ENCODE measurements around the gene PTPRT. TPM values are rescaled to one million over a fixed set of nuclear protein-coding genes. Genes with fewer than 3 reads are reported as not detected.

Gene PTPRT
- total RNA-seq (under 1 TPM in 9 of 10 donors, not detected in 1; 0.10 to 0.53 (median 0.26) TPM), polyA plus RNA-seq (under 1 TPM; 0.04 to 0.07 TPM)
- long read RNA-seq, donor 1 = 0 reads
- long read RNA-seq, donor 2 = 0 reads
- long read RNA-seq, donor 3 = 0 reads

DNA sequence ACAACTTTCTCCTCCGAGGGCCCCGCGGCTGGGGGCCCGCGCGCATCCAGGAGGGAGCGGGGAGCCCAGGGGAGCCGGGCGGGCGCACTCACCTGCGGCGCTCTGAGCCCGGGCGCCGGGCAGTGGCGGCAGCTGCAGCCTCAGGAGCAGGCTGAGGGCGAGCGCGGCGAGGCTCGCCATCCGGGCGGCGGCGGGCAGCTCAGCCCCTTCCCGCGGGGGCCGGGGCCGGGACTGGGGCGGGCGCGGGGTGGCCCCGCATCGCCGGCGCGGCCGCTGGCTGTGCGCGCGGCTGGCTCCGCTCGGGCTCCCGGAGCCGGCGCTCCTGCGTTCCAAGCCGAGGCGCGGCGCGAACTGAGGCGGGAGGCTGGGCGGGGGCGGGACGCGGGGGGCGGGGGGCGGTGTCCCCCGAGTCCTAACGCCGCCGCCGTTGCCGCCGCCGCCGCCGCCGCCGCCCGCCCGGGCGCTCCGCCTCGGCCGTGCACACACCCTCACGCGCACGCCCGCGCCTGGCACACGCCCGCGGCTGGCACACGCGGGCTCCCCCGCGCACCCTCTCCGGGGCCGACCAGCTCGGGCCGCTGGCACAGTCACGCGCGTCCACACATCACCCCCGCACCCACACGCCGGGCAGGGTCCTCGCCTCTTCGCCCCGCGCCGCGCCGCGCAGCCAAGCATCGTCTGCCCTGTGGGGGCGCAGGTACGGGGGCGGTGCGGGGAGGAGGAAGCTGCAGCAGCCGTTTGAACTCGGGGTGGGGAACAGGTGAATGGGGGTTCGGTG lies at the start of gene PTPRT:
TSS of gene PTPRT (minus strand) at position 353 of the 778 bp plus-strand sequence. CDS start at position 180, 173 bp downstream.
- 1% methylated on average over 45 to 115 of the region's 115 CpGs for WGBS, 2 donors
- H3K27me3 ChIP-seq = peaks cover 0 to 85% (median 69%) of the 10 kb centered on the region in 7 donors
- peak within 1 kb of the TSS in 9 of 10 donors; percentile 14 to 46 (median 31) for H3K4me3 ChIP-seq
- H3K9me3 ChIP-seq = no peaks in the 10 kb centered on the region
- DNase-seq (no peak), ATAC-seq (no peak)
- peaks cover 0 to 17% (median 8%) of the 10 kb centered on the region in 9 donors for H3K4me1 ChIP-seq
- H3K27ac ChIP-seq = no peak within 1 kb of the TSS
- TF ChIP-seq, protein P1, sequence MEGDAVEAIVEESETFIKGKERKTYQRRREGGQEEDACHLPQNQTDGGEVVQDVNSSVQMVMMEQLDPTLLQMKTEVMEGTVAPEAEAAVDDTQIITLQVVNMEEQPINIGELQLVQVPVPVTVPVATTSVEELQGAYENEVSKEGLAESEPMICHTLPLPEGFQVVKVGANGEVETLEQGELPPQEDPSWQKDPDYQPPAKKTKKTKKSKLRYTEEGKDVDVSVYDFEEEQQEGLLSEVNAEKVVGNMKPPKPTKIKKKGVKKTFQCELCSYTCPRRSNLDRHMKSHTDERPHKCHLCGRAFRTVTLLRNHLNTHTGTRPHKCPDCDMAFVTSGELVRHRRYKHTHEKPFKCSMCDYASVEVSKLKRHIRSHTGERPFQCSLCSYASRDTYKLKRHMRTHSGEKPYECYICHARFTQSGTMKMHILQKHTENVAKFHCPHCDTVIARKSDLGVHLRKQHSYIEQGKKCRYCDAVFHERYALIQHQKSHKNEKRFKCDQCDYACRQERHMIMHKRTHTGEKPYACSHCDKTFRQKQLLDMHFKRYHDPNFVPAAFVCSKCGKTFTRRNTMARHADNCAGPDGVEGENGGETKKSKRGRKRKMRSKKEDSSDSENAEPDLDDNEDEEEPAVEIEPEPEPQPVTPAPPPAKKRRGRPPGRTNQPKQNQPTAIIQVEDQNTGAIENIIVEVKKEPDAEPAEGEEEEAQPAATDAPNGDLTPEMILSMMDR (IDR thresholded peaks at IDR 0.05) = no peak
- intact Hi-C loops (cut with DNase I) = loop anchor here in 9 of 10 donors (5.0 to 10.0 kb wide), 9 partner anchors 985 to 1455 kb away; no protein-coding TSS in a partner anchor
- H3K36me3 ChIP-seq = no peaks in the 10 kb centered on the region

DNA sequence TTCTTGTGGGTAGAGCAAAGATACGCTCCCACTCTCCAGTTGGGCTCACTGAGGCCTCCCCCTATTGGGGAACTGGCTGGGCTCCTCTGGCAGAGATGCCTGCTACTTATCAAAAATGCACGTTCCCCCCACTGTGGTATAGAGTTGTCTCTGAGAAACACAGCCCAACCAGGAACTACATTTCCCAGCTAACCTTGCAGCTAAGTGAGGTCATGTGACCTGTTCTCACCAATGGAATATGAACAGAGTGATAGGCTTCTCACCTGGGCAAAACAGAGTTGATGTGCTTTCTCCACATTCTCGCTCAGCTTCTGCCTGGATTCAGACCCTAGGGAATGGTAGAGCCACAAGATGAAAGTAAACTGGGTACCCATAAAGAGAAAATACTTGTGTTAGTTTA lies 49.1 kb upstream of the PTPRT start:
- DNase-seq (no peak), ATAC-seq (no peak)
- no peaks in the 10 kb centered on the region for H3K4me1 ChIP-seq
- no peak overlapping the region for H3K4me3 ChIP-seq
- intact Hi-C loops (cut with DNase I) = no loop called here
- H3K36me3 ChIP-seq = no peaks in the 10 kb centered on the region
- peaks cover 0 to 8% (median 0%) of the 10 kb centered on the region in 11 donors for H3K9me3 ChIP-seq
- no peak overlapping the region for H3K27ac ChIP-seq
- WGBS, 2 donors = 45 to 50% methylated on average over 3 of the region's 3 CpGs
- H3K27me3 ChIP-seq = peaks cover 0 to 58% (median 9%) of the 10 kb centered on the region in 7 donors
- TF ChIP-seq, protein P1 (IDR thresholded peaks at IDR 0.05) = no peak

DNA sequence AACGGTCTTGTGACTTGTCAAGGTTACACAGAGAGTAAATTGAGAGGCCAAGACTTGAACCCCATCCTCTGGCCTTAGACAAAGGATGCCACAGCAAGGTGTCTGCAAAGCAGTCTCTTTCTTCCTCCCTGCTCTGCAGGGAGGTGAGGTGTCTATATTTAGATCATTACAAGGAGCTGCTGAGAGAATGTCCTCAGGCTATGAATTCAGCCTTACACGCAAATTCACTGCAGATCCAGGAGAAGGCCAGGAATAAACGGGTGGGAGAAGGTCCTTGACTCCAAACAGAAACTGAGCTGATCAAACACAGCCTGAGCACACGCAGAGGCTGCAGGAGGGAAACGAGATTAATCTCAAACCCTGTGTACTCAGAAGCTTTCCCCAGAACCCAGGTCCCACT lies 48.6 kb upstream of the PTPRT start:
- intact Hi-C loops (cut with DNase I) = no loop called here
- Histone ChIP-seq H3K4me1 (no peaks in the 10 kb centered on the region), H3K9me3 (peaks cover 0 to 8% (median 0%) of the 10 kb centered on the region in 11 donors), H3K27me3 (peaks cover 0 to 58% (median 12%) of the 10 kb centered on the region in 7 donors), H3K4me3 (no peak overlapping the region), H3K27ac (no peak overlapping the region), H3K36me3 (no peaks in the 10 kb centered on the region)
- DNase-seq (no peak), ATAC-seq (no peak)
- WGBS, 2 donors = 17 to 24% methylated on average over 5 of the region's 5 CpGs
- TF ChIP-seq, protein P1 (IDR thresholded peaks at IDR 0.05) = no peak

DNA sequence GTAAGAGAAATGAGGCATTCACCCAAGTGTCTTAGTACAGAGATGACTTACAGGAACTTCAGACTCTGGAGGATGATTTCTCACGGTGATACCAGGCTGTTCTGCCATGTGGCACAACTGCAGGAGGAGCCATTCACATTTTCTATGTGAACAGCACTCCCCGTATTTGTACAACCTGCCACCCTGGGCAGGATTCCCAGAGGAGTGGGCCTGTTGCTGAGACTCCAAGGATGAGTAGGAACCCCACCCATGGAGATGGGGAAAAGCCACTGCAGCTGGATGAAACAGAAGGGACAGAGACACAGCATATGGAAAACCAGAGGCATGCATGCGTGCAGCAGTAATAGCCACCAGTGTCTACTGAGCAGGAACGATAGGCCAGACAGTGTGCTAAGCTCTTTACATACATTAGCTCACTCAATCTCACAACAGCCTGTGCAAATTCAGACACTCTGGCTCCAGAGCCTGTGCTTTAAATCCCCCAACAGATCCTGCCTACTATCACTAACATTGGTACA lies 48.0 kb upstream of the PTPRT start:
- Histone ChIP-seq H3K36me3 (no peaks in the 10 kb centered on the region), H3K27me3 (peaks cover 0 to 56% (median 12%) of the 10 kb centered on the region in 7 donors), H3K9me3 (peaks cover 0 to 8% (median 0%) of the 10 kb centered on the region in 11 donors), H3K4me3 (no peak overlapping the region), H3K4me1 (no peaks in the 10 kb centered on the region), H3K27ac (no peak overlapping the region)
- DNase-seq = no peak
- intact Hi-C loops (cut with DNase I) = no loop called here
- TF ChIP-seq, protein P1 (IDR thresholded peaks at IDR 0.05) = no peak
- ATAC-seq = no peak
- WGBS, 2 donors = 79 to 83% methylated on average over 4 of the region's 4 CpGs

All from heart right ventricle (tissue), 16 donors.